HepG2 (cell line): ENCODE data around the gene AKAP8L. TPM values are rescaled to one million over a fixed set of nuclear protein-coding genes. Genes with fewer than 3 reads are reported as not detected.

ENCODE experiments used
- CCDC6 ChIP-seq: sonication (generic); formaldehyde crosslinking; IDR thresholded peaks from 2 replicates; pipeline ENCODE4 v1.8.1; 2022; ENCODE audit warnings: mild to moderate bottlenecking, missing genetic modification reagents, moderate library complexity
- DBP ChIP-seq: sonication (generic); formaldehyde crosslinking; IDR thresholded peaks from 2 replicates; pipeline ENCODE4 v1.4.0; 2020; ENCODE audit warnings: missing genetic modification reagents; ENCODE audit errors: not compliant biosample characterization
- ETS1 ChIP-seq: sonication (generic); formaldehyde crosslinking; IDR thresholded peaks from 2 replicates; pipeline ENCODE4 v1.4.0; 2020; ENCODE audit warnings: missing genetic modification reagents
- HNRNPH1 ChIP-seq: fragments of 200-400 bp; formaldehyde crosslinking; optimal IDR thresholded peaks from 2 replicates; pipeline ENCODE3; 2017; ENCODE audit warnings: mild to moderate bottlenecking, low read depth, low read length
- KLF6 ChIP-seq: IDR thresholded peaks from 2 replicates; pipeline ENCODE4 v1.8.0; 2016; ENCODE audit warnings: missing biosample characterization, missing genetic modification reagents
- MED8 ChIP-seq: sonication (generic); formaldehyde crosslinking; IDR thresholded peaks from 2 replicates; pipeline ENCODE4 v1.8.1; 2023; ENCODE audit warnings: mild to moderate bottlenecking, missing genetic modification reagents; ENCODE audit not compliant: insufficient replicate concordance
- MTA1 ChIP-seq: sonication (generic); formaldehyde crosslinking; IDR thresholded peaks from 2 replicates; pipeline ENCODE4 v1.4.0; 2020; ENCODE audit warnings: missing genetic modification reagents, mild to moderate bottlenecking, borderline replicate concordance
- NAIF1 ChIP-seq: sonication (generic); formaldehyde crosslinking; IDR thresholded peaks from 2 replicates; pipeline ENCODE4 v1.5.0; 2020; ENCODE audit warnings: mild to moderate bottlenecking, missing genetic modification reagents, borderline replicate concordance
- PTBP1 ChIP-seq: fragments of 200-400 bp; formaldehyde crosslinking; IDR thresholded peaks from 2 replicates; pipeline ENCODE4 v1.6.1; 2018; ENCODE audit warnings: low read length, low read depth; ENCODE audit not compliant: poor library complexity, severe bottlenecking
- SALL2 ChIP-seq: sonication (generic); formaldehyde crosslinking; IDR thresholded peaks from 2 replicates; pipeline ENCODE4 v1.8.1; 2023; ENCODE audit warnings: mild to moderate bottlenecking, missing genetic modification reagents, inconsistent platforms
- TFE3 ChIP-seq: IDR thresholded peaks from 2 replicates; pipeline ENCODE4 v1.6.1; 2016
- ZNF207 ChIP-seq: fragments of 450-650 bp; IDR thresholded peaks from 2 replicates; pipeline ENCODE4 v1.6.1; 2016; ENCODE audit warnings: antibody characterized with exemption, borderline replicate concordance
- ZNF335 ChIP-seq: sonication (generic); formaldehyde crosslinking; IDR thresholded peaks from 2 replicates; pipeline ENCODE4 v1.4.0; 2020; ENCODE audit warnings: missing genetic modification reagents
- ZNF354B ChIP-seq: sonication (generic); formaldehyde crosslinking; IDR thresholded peaks from 2 replicates; pipeline ENCODE4 v1.8.0; 2022; ENCODE audit warnings: mild to moderate bottlenecking, missing genetic modification reagents
- ZNF569 ChIP-seq: sonication (generic); formaldehyde crosslinking; IDR thresholded peaks from 2 replicates; pipeline ENCODE4 v1.5.0; 2020; ENCODE audit warnings: mild to moderate bottlenecking, missing genetic modification reagents, moderate library complexity, borderline replicate concordance
- ZNF687 ChIP-seq: sonication (generic); formaldehyde crosslinking; IDR thresholded peaks from 2 replicates; pipeline ENCODE4 v1.5.1; 2020; ENCODE audit warnings: mild to moderate bottlenecking, missing genetic modification reagents, moderate library complexity
- ZNF746 ChIP-seq: sonication (generic); formaldehyde crosslinking; IDR thresholded peaks from 2 replicates; pipeline ENCODE4 v1.8.0; 2022; ENCODE audit warnings: mild to moderate bottlenecking, missing genetic modification reagents
- ZNF75D ChIP-seq: sonication (generic); formaldehyde crosslinking; IDR thresholded peaks from 2 replicates; pipeline ENCODE4 v1.8.1; 2023; ENCODE audit warnings: missing genetic modification reagents, mild to moderate bottlenecking, borderline replicate concordance
- ZNF770 ChIP-seq: sonication (generic); formaldehyde crosslinking; IDR thresholded peaks from 2 replicates; pipeline ENCODE4 v1.5.0; 2020; ENCODE audit warnings: mild to moderate bottlenecking, missing genetic modification reagents
- ZNF792 ChIP-seq: IDR thresholded peaks from 2 replicates; pipeline ENCODE4 v1.6.1; 2016
- polyA plus RNA-seq, 8 experiments: library from polyadenylated mRNA; depleted of rRNA in 3 of 8; stranded (reverse) in 7 of 8; unstranded in 1 of 8; fragments of >200 nt; fragmentation: Illumina TruSeq in 4 of 8; extraction: Trizol in 4 of 8; gene quantifications; 2 replicates each; pipeline versions ENCODE4 v1.2.1 to v1.2.3, GENCODE V29; 2011 to 2016; ENCODE audit warnings: low read depth in 4 of 8, missing spikeins in 1 of 8, mixed read lengths in 1 of 8; ENCODE audit not compliant: insufficient read depth in 1 of 8
- total RNA-seq, 5 experiments: library from RNA; depleted of rRNA; stranded (reverse); fragments of >200 nt; fragmentation: Illumina TruSeq; extraction: Trizol; gene quantifications; 2 replicates each; pipeline ENCODE4 v1.2.3, GENCODE V29; 2016; ENCODE audit warnings: low read depth in 1 of 5

The AKAP8L gene
- total and polyA plus RNA-seq, 2 of the 13 experiments (the other 11 are each of a cell fraction or from before 2014, with no cell fraction given) = 48.2 to 49.6 TPM

GRCh38 chr19:15379999-15380647, 38.7 kb downstream of the AKAP8L start (continued):
- TF ChIP-seq ETS1 (CRISPR knock-in tag) (no peak), ZNF354B (CRISPR knock-in tag) (no peak), TFE3 (no peak), SALL2 (CRISPR knock-in tag) (no peak), ZNF770 (CRISPR knock-in tag) (peak; percentile 78; the same call in 1 of the 2 replicates), ZNF75D (CRISPR knock-in tag) (no peak), ZNF335 (no peak; the same call in 1 of the 2 replicates), CCDC6 (CRISPR knock-in tag) (no peak), KLF6 (no peak), ZNF687 (CRISPR knock-in tag) (peak; percentile 83), ZNF569 (no peak), DBP (no peak), ZNF207 (no peak), MED8 (no peak), PTBP1 (peak; percentile 40), ZNF746 (no peak), HNRNPH1 (no peak), ZNF792 (CRISPR knock-in tag) (peak; percentile 31; the same call in 1 of the 2 replicates), NAIF1 (no peak), MTA1 (CRISPR knock-in tag) (peak; percentile 37; the same call in 1 of the 2 replicates)
